Skeletal muscle satellite cell (primary cell): ENCODE data around the gene ADGRB2.

Experiments used
- H3K27me3 ChIP-seq: 2 replicates; pipeline ENCODE4 v1.7.0; 2013; ENCODE audit warnings: low read length; ENCODE audit not compliant: control insufficient read depth, insufficient read depth
- H3K36me3 ChIP-seq: 2 replicates; pipeline ENCODE4 v1.7.0; 2013; ENCODE audit warnings: mild to moderate bottlenecking, control low read depth, low read length; ENCODE audit not compliant: insufficient read depth
- H3K4me1 ChIP-seq: 2 replicates; pipeline ENCODE4 v1.7.0; 2013; ENCODE audit warnings: low read length; ENCODE audit not compliant: control insufficient read depth, insufficient read depth
- H3K4me2 ChIP-seq: 2 replicates; pipeline ENCODE4 v1.7.0; 2013; ENCODE audit warnings: mild to moderate bottlenecking, low read length
- H3K4me3 ChIP-seq: 2 replicates; pipeline ENCODE4 v1.7.0; 2013; ENCODE audit warnings: low read length
- H3K9ac ChIP-seq: 2 replicates; pipeline ENCODE4 v1.7.0; 2013; ENCODE audit warnings: mild to moderate bottlenecking, low read depth, low read length, moderate library complexity
- H3K9me3 ChIP-seq: replicated peaks from 2 replicates; pipeline ENCODE4 v1.7.0; 2013; ENCODE audit warnings: mild to moderate bottlenecking, control low read depth, low read length

Gene ADGRB2

DNA sequence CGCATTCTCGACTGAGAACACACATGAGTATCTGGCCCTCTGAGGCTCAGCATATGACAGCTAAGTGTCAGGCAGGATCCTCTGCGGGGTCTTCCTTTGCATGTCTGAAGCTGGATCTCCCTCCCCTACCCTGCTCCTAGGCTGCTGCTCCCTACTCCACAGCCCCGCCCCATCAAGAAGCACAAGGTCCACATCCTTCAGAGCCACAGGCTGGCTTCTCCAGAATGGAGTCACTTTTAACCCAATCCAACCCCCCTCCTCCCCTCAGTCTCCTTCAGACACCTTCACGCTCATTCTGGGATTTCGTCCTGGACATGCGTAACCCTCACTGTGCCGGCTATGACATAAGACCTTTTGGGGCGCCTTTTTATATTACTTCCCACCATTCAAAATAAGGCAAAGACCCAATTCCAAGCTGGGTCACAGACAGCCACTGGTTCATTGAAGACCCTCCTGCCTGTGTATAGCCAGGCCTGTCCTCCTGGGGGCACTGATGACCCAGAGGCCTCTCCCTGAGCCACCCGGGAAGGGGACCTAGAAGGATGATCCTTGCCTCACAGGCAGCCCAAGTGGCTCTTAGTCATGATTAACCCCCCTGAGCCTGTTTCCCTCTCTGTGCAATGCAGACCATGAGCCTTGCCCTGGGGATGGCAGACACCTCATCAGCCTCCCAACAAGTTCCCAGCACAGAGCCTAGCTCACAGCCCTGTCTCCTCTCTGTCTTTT is 4.7 kb downstream of the ADGRB2 start:
- Histone ChIP-seq H3K4me1 (peaks cover 38% of the 10 kb centered on the region), H3K4me2 (no peak overlapping the region), H3K36me3 (no peaks in the 10 kb centered on the region), H3K9me3 (no peaks in the 10 kb centered on the region), H3K4me3 (no peak overlapping the region), H3K9ac (no peak overlapping the region), H3K27me3 (no peaks in the 10 kb centered on the region)

DNA sequence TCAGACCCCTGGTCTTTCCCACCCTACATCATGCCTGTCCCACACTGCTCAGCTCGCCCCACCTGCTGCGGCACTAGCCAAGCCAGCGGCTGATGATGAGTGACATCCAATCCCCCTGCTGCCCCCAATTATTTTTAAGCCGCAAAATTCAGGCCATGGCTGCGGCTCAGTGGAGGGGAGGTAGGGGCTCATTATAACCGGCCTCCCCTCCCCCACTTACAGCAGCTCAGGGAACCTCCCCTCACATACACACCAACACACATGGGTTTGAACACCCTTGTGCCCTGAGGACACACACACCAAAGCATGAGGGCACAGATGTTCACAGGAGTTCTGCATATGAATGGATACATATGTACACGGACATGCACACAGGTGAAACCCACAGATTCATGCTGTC is 5.3 kb downstream of the ADGRB2 start:
- H3K4me3 ChIP-seq = no peak overlapping the region
- H3K27me3 ChIP-seq = no peaks in the 10 kb centered on the region
- H3K9ac ChIP-seq = no peak overlapping the region
- peaks cover 43% of the 10 kb centered on the region for H3K4me1 ChIP-seq
- H3K9me3 ChIP-seq = no peaks in the 10 kb centered on the region
- no peak overlapping the region for H3K4me2 ChIP-seq
- no peaks in the 10 kb centered on the region for H3K36me3 ChIP-seq

DNA sequence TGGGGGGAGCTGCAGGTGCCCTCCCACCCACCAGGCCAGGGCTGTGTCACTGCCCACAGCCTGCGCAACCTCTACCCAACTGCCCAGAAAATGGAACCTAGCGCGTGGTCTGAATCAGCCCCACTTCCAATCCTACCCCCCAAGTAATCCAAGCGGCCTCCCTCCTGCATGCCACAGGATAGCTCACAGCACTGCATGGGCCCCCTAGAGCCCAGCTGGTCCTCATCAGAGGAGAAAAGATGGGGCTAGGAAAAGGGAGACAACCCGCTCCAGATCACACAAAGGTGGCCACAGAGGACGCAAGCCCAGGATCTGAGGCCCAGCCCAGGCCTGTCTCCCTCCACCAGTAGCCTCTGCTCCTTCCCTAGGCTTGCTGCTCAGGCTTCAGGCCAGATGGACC is 6.2 kb downstream of the ADGRB2 start:
- Histone ChIP-seq H3K4me2 (no peak overlapping the region), H3K9me3 (no peaks in the 10 kb centered on the region), H3K4me1 (peaks cover 47% of the 10 kb centered on the region), H3K4me3 (no peak overlapping the region), H3K9ac (no peak overlapping the region), H3K27me3 (no peaks in the 10 kb centered on the region), H3K36me3 (no peaks in the 10 kb centered on the region)

DNA sequence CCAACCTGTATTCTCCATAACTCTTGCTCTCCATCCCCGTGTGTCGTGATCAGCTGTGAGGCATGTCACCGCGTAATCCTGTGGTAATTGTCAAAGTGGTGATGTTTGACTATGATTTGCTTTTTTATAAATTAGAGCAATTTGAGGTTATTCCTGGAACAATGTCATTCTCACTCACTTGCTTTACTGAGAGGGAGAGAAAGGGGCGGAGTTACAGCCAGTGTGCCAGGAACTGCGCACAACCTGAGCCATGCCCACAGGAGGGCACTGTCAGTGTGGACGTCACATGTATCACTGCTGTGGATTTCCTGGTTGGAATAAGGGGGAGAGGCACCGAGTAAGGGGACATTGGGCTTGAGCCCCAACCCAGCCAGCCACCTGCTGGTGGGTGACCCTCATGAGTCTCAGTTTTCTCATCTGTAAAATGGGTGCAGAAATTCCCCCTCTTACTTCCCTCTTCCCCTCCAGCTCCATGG is 6.9 kb downstream of the ADGRB2 start:
- Histone ChIP-seq H3K9me3 (no peaks in the 10 kb centered on the region), H3K4me2 (no peak overlapping the region), H3K4me3 (no peak overlapping the region), H3K36me3 (no peaks in the 10 kb centered on the region), H3K27me3 (no peaks in the 10 kb centered on the region), H3K4me1 (peaks cover 43% of the 10 kb centered on the region), H3K9ac (no peak overlapping the region)

DNA sequence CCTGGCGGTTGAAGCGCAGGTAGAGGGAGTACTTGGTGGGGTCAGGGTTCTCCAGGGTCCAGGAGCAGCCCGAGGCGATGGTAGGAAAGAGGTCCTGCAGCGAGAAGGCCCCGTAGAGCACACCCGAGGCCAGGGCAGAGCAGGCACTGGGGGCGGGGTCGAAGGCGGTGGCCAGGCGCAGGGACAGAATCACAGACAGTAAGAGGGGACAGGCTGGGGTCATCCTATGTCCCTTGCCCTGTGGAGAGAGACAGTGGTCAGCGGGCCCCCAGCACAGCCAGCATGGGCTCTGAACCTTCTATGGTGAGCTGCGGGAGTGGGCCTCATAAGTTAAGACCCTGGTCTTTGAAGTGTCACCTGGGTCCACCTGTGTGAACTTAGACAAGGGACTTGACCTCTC is 7.6 kb downstream of the ADGRB2 start:
- Histone ChIP-seq H3K4me3 (no peak overlapping the region), H3K36me3 (no peaks in the 10 kb centered on the region), H3K4me1 (peaks cover 36% of the 10 kb centered on the region), H3K27me3 (no peaks in the 10 kb centered on the region), H3K9me3 (no peaks in the 10 kb centered on the region), H3K9ac (no peak overlapping the region), H3K4me2 (no peak overlapping the region)

DNA sequence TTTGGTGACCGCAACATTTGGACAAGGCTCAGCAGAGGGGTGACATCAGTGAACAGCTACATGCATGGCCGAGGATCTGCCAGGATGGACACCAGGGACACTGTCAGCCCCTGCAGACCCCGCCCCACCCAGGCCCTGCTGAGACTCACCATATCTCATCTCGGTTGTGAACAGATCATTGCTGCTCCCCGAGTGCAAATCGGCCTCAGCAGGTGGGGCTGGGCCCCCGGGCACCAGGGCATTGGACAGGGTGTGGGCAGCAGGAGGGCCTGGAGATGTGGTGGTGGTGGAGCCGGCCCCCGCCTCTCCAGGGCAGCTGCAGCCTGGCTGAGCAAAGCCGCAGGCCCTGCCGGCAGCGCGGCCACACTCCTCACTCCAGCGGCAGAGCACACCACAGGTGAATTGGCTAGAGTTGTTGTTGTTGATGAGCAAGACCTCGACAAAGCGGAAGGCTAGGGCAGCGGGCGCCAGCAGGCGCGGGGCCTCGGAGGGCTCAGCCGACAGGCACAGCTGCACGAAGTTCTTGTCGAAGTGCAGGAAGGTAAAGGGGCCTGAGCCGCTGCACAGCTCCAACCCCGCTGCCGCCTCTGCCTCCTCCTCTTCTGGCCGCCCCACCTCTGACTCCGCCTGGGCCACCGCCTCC is 8.2 kb downstream of the ADGRB2 start:
- no peak overlapping the region for H3K4me2 ChIP-seq
- no peaks in the 10 kb centered on the region for H3K27me3 ChIP-seq
- H3K36me3 ChIP-seq = no peaks in the 10 kb centered on the region
- H3K4me1 ChIP-seq = peaks cover 32% of the 10 kb centered on the region
- H3K9ac ChIP-seq = no peak overlapping the region
- H3K9me3 ChIP-seq = no peaks in the 10 kb centered on the region
- no peak overlapping the region for H3K4me3 ChIP-seq

DNA sequence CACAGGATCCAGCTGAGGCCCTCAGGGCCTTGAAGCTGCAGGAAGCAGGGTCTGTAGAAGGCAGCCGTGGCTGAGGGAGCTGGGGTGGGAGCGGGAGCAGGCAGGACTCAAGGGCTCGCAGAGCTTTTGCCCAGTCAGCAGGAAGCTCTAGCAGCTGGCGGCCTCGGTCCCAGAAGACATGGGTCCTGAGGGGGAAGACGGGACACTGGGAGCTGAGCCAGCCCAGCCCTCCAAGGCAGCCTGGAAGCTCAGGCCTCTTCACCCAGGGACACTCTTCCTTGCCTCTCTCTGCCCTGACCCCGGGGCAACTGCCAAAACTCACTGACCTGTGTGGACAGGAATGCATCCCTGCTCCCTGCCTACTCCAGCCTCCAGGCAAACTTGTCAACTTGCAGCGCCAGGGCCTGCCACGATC is 8.9 kb downstream of the ADGRB2 start:
- no peak overlapping the region for H3K9ac ChIP-seq
- H3K4me1 ChIP-seq = peaks cover 35% of the 10 kb centered on the region
- no peak overlapping the region for H3K4me3 ChIP-seq
- H3K9me3 ChIP-seq = no peaks in the 10 kb centered on the region
- no peaks in the 10 kb centered on the region for H3K27me3 ChIP-seq
- no peak overlapping the region for H3K4me2 ChIP-seq
- H3K36me3 ChIP-seq = no peaks in the 10 kb centered on the region

DNA sequence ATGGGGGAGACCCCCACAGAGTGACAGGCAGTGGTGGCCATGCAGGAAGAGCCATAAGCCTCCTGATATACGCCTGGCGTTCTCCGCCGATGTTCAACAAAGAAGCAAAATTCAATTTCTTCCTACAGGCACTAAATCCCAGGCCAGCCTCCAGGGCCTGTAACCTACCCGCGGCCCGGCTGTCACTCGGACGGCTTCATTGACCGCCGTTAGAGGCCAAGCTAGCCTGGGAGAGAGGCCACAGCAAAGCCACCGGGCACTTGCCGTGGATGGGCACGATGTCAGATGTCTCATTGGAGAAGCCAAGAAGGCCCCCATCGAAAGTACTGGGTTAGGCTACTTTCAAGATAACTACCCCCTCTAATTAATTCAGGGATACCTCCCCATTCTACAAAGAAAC is 9.7 kb downstream of the ADGRB2 start:
- H3K4me3 ChIP-seq = no peak overlapping the region
- peaks cover 35% of the 10 kb centered on the region for H3K4me1 ChIP-seq
- no peaks in the 10 kb centered on the region for H3K27me3 ChIP-seq
- peak overlapping the region; percentile 16 for H3K4me2 ChIP-seq
- H3K9ac ChIP-seq = no peak overlapping the region
- H3K36me3 ChIP-seq = no peaks in the 10 kb centered on the region
- H3K9me3 ChIP-seq = no peaks in the 10 kb centered on the region

DNA sequence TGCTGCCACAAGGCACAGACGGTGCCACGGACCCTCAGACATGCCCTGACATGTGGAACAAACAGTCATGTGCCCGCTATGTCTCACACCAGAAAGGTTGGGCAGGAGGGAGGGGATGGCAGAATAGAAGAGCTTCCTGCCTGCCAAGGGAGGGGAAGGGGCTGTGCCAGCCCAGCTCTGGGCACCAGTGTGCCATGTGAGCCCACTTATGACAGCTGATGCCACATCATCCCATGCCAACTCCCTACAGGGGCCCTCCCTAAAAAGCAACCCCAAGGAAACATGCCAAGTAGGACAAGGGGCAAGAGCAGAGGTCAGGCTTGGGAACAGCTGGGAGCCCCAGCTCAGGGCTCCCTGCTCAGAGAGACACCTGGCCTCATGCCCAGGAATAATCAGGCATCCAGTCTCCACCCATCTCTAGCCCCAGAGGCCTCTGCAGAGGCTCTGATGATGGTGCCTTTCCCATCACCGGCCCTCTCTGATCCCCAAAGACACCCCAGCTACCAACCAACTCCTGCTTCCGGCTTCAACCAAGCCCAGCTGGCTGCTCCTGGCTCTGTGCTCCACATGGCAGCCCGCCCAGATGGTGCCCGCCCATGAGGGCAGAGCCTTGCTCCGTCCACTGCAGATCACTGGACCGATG is 10.3 kb downstream of the ADGRB2 start:
- H3K36me3 ChIP-seq = no peaks in the 10 kb centered on the region
- no peaks in the 10 kb centered on the region for H3K27me3 ChIP-seq
- peak overlapping the region; percentile 16 for H3K4me2 ChIP-seq
- peaks cover 35% of the 10 kb centered on the region for H3K4me1 ChIP-seq
- H3K9me3 ChIP-seq = no peaks in the 10 kb centered on the region
- no peak overlapping the region for H3K9ac ChIP-seq
- H3K4me3 ChIP-seq = no peak overlapping the region

DNA sequence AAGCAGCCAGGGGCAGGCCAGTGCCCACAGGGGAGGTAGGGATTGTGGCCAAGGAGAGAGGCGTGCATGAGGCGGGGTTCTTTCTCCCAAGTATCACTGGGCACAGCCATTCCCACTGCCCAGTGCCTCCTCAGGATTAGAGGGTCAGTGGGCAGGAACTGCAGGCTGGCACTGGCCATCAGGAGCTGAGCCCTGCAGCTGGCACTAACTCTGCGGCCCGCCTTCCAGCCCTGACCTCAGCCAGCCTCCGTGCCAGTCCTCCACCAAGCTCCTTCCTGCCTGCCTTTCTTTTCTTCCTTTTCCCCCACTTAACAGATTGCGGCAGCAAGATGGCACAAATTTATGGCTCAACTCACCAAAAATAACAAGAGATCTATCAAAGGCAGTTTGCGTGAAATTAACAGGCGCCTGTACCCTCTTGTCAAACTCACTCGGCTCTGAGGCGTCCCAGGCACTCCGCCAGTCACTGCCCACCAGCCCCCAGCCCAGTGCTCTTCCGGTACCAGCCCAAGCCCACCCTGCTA is 11.1 kb downstream of the ADGRB2 start:
- H3K4me1 ChIP-seq = peaks cover 35% of the 10 kb centered on the region
- H3K9ac ChIP-seq = peak overlapping the region; percentile 1
- no peaks in the 10 kb centered on the region for H3K9me3 ChIP-seq
- no peaks in the 10 kb centered on the region for H3K36me3 ChIP-seq
- no peak overlapping the region for H3K4me3 ChIP-seq
- H3K27me3 ChIP-seq = no peaks in the 10 kb centered on the region
- peak overlapping the region; percentile 16 for H3K4me2 ChIP-seq

DNA sequence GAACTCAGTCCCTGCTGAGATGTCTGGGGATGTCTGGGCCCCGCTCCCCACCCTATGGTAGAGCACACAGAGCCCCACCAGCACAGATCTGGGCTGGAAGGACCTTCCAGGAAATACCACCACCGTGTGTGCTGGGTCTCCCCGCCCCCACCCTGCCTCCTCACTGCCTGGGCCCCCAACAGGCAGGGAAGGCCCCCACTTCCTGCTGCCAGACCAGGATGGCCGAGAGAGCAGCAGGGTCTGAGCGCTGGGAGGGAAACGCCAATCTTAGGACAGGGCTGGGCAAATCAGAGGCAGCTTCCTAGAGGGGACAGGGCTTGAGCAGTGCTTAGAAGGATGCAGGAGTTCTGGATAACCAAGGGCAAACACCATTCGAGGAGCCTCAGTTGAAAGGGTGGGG is 11.9 kb downstream of the ADGRB2 start:
- peaks cover 35% of the 10 kb centered on the region for H3K4me1 ChIP-seq
- H3K27me3 ChIP-seq = no peaks in the 10 kb centered on the region
- no peaks in the 10 kb centered on the region for H3K36me3 ChIP-seq
- no peak overlapping the region for H3K9ac ChIP-seq
- no peaks in the 10 kb centered on the region for H3K9me3 ChIP-seq
- no peak overlapping the region for H3K4me2 ChIP-seq
- no peak overlapping the region for H3K4me3 ChIP-seq
